Aorta (tissue), 5 donors: ENCODE data around the gene THTPA. TPM values are rescaled to one million over a fixed set of nuclear protein-coding genes. Genes with fewer than 3 reads are reported as not detected.

Experiments used
- ATAC-seq: fragments of 200-7000 bp; cut with Tn5 transposase; one replicate; pipeline ENCODE4 v1.9.1; 2022; ENCODE audit warnings: moderate library complexity; ENCODE audit not compliant: low FRiP score
- DNase-seq, 2 donors: peaks; one replicate each; pipeline ENCODE4 v3.0.0-alpha.2; 2020
- H3K27ac ChIP-seq, 2 donors: one replicate each; pipeline ENCODE4 v1.5.1; 2013; ENCODE audit warnings: low read length in 2 of 2, mild to moderate bottlenecking in 2 of 2, moderate library complexity in 2 of 2, control low read depth in 1 of 2, inconsistent platforms in 1 of 2, low read depth in 1 of 2
- H3K27me3 ChIP-seq, 2 donors: one replicate each; pipeline ENCODE4 v1.6.1; 2013; ENCODE audit warnings: control low read depth in 1 of 2, low read length in 1 of 2, mild to moderate bottlenecking in 1 of 2, moderate library complexity in 1 of 2; ENCODE audit not compliant: insufficient read depth in 2 of 2, control insufficient read depth in 1 of 2
- H3K36me3 ChIP-seq, 2 donors: one replicate each; pipeline ENCODE4 v1.6.1; 2013; ENCODE audit warnings: control low read depth in 1 of 2, low read length in 1 of 2, mild to moderate bottlenecking in 1 of 2; ENCODE audit not compliant: insufficient read depth in 2 of 2, control insufficient read depth in 1 of 2
- H3K4me1 ChIP-seq, 2 donors: one replicate each; pipeline ENCODE4 v1.6.1; 2013; ENCODE audit warnings: low read length in 2 of 2, control low read depth in 1 of 2, mild to moderate bottlenecking in 1 of 2, moderate library complexity in 1 of 2; ENCODE audit not compliant: insufficient read depth in 2 of 2, control insufficient read depth in 1 of 2
- H3K4me3 ChIP-seq, 2 donors: one replicate each; pipeline ENCODE4 v1.5.1; 2013; ENCODE audit warnings: low read length in 2 of 2, control low read depth in 1 of 2, mild to moderate bottlenecking in 1 of 2
- H3K9me3 ChIP-seq: one replicate; pipeline ENCODE4 v1.6.1; 2013; ENCODE audit warnings: mild to moderate bottlenecking, low read length; ENCODE audit not compliant: control insufficient read depth
- WGBS, 2 donors: extraction: QIAGEN DNeasy Blood & Tissue Kit; methylation state at CpG; one replicate each; pipeline ENCODE4 v1.1.7; 2013; 5-methylcytosine and 5-hydroxymethylcytosine counted together
- intact Hi-C, 2 donors: fragments of 100-400 bp; cut with DNase I; formaldehyde crosslinking; loops; one replicate each; pipeline versions ENCODE4 v1.14.2 to v1.15.0; 2022
- polyA plus RNA-seq, 2 donors: library from polyadenylated mRNA; stranded (reverse); fragments of 200-250 nt; gene quantifications; one replicate each; pipeline ENCODE4 v1.2.3, GENCODE V29; 2013
- total RNA-seq, 2 donors: library from RNA; stranded (reverse); fragmentation: NEBNext Ultra II Directional; extraction: Animal tissue kit (Norgen Biotek cat#: 25700); gene quantifications; one replicate each; pipeline ENCODE4 v1.2.1, GENCODE V29; 2021
- donor health status: healthy with polysubstance abuse.
- donor health status: Bipolar disorder and iron deficiency.
- donor health status: DM: no; HTN: no; CAD: no.
- donor health status: DM: no; HTN: no; CAD: no.
- donor health status: DM: yes; HTN: yes; CAD: no.

Gene THTPA
- total and polyA plus RNA-seq, 4 donors, result 13.0 to 24.0 (median 13.8) TPM

GRCh38 chr14:23520899-23521533 is 35.1 kb upstream of the THTPA start:
- Histone ChIP-seq H3K27ac (no peak overlapping the region), H3K4me3 (no peak overlapping the region), H3K4me1 (no peaks in the 10 kb centered on the region), H3K36me3 (no peaks in the 10 kb centered on the region), H3K27me3 (no peaks in the 10 kb centered on the region), H3K9me3 (no peaks in the 10 kb centered on the region)
- intact Hi-C loops, result no loop called here
- no peak for DNase-seq
- no peak for ATAC-seq
- 73 to 77% methylated on average over 14 of the region's 14 CpGs for WGBS, 2 donors

GRCh38 chr14:23521785-23522640 is 34.1 kb upstream of the THTPA start:
- no peaks in the 10 kb centered on the region for H3K4me1 ChIP-seq
- H3K4me3 ChIP-seq, result no peak overlapping the region
- H3K27me3 ChIP-seq, result no peaks in the 10 kb centered on the region
- H3K36me3 ChIP-seq, result no peaks in the 10 kb centered on the region
- no peaks in the 10 kb centered on the region for H3K9me3 ChIP-seq
- no peak overlapping the region for H3K27ac ChIP-seq
- ATAC-seq (no peak), DNase-seq (no peak)
- WGBS, 2 donors, result 88 to 89% methylated on average over 20 of the region's 20 CpGs
- intact Hi-C loops, result no loop called here

GRCh38 chr14:23522643-23523198 is 33.4 kb upstream of the THTPA start:
- WGBS, 2 donors, result 86 to 90% methylated on average over 9 of the region's 9 CpGs

DNA sequence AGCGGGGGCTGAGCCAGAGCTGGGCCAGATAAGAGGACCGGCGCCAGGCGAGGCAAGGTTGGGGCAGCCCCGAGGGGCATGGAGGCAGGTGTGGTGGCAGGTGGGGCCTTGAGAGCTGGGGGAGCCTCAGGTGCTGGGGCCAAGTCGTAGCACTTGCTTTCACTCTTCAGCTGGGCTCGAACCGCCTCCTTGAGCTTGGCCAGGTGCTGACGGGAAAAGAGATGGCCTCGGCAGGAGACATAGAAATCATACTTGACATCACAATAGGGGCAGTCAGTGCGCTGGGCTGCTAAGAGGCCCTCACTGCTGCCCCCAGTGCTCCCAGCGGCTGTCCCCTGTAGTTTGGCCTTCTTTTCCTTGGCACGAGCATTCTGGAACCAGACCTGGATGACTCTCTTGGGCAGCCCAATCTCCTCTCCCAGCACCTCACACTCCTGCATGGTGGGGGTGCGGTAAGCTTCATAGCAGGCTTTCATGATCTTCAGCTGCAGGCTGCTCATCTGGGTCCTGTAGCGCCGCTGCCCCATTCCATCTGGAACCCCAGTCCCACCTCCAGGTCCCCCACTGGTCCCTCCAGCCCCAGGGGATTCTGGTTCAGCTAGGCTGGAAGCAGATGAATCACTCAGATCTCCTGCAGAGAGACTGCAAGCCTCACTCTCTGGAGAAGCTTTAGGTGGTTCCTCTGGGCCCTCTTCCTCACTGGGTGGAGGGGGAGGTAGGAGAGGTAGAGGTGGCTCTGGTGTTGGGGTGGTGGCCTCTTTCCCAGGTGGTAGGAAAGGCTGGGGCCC is 32.6 kb upstream of the THTPA start:
- Histone ChIP-seq H3K27ac (no peak overlapping the region), H3K4me1 (no peaks in the 10 kb centered on the region), H3K36me3 (no peaks in the 10 kb centered on the region), H3K27me3 (no peaks in the 10 kb centered on the region), H3K4me3 (no peak overlapping the region), H3K9me3 (no peaks in the 10 kb centered on the region)
- ATAC-seq (no peak), DNase-seq (no peak)
- intact Hi-C loops, result no loop called here
- 88 to 92% methylated on average over 16 of the region's 16 CpGs for WGBS, 2 donors

More at GRCh38 chr14:23522643-23523198, 33.4 kb upstream of the THTPA start:
- H3K9me3 ChIP-seq, result no peaks in the 10 kb centered on the region
- H3K4me1 ChIP-seq, result no peaks in the 10 kb centered on the region
- ATAC-seq, result no peak
- intact Hi-C loops, result no loop called here
- no peak overlapping the region for H3K27ac ChIP-seq
- H3K36me3 ChIP-seq, result no peaks in the 10 kb centered on the region
- no peak overlapping the region for H3K4me3 ChIP-seq
- no peaks in the 10 kb centered on the region for H3K27me3 ChIP-seq
- no peak for DNase-seq

- Histone ChIP-seq H3K9me3 (no peaks in the 10 kb centered on the region), H3K4me1 (no peaks in the 10 kb centered on the region), H3K36me3 (no peaks in the 10 kb centered on the region), H3K27me3 (no peaks in the 10 kb centered on the region), H3K27ac (no peak overlapping the region), H3K4me3 (no peak overlapping the region)
- intact Hi-C loops, result no loop called here
- no peak for DNase-seq
- ATAC-seq, result no peak
- WGBS, 2 donors, result 93 to 94% methylated on average over 14 of the region's 14 CpGs
Observed at GRCh38 chr14:23524954-23525353, 31.1 kb upstream of the THTPA start.

DNA sequence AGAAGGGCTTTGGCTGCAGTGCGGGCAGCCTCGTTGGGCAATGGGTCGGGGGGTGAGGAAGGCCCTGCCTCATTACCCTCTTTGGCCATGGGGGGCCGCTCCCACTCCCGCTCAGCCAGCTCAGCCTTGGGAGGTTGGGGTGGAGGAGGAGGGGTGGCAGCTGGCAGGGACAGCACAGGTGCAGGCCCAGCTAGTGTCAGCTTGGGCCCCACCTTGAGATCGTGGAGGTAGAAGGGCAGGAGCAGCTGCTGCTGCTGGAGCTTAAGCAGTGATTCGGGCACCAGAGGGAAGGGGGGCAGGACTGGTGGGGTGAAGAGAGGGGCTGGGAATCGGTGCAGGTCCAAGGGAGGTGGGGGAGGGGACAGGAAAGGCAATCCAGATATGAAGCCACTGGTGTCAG is 30.5 kb upstream of the THTPA start:
- intact Hi-C loops, result no loop called here
- H3K4me3 ChIP-seq, result no peak overlapping the region
- H3K27ac ChIP-seq, result no peak overlapping the region
- WGBS, 2 donors, result 84 to 86% methylated on average over 8 of the region's 8 CpGs
- H3K9me3 ChIP-seq, result no peaks in the 10 kb centered on the region
- ATAC-seq, result no peak
- H3K27me3 ChIP-seq, result no peaks in the 10 kb centered on the region
- DNase-seq, result no peak
- H3K4me1 ChIP-seq, result no peaks in the 10 kb centered on the region
- no peaks in the 10 kb centered on the region for H3K36me3 ChIP-seq

DNA sequence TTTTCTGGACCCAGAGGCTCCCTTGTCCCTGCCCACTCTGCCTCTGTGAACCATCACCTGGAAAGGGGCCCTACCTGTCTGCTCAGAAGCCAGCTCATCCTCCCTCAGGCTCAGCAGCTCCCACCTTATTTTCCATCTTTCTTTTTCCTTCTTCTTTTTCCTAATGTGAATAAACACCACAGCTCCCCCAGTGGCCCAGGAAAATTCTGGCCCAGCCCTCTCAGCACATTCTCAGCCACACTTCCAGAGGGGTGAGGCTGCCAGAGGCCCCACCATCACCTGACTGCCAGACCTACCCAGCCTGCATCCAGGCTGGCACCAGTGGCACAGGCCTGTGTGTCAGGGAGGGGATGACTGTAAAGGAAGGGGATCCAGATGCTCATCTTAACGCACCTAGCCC is 27.5 kb upstream of the THTPA start:
- no peaks in the 10 kb centered on the region for H3K27me3 ChIP-seq
- no peaks in the 10 kb centered on the region for H3K9me3 ChIP-seq
- no peak for ATAC-seq
- intact Hi-C loops, result no loop called here
- no peak for DNase-seq
- WGBS, 2 donors, result 80 to 83% methylated on average over 1 of the region's 1 CpG
- H3K36me3 ChIP-seq, result no peaks in the 10 kb centered on the region
- H3K4me1 ChIP-seq, result no peaks in the 10 kb centered on the region
- H3K27ac ChIP-seq, result no peak overlapping the region
- no peak overlapping the region for H3K4me3 ChIP-seq

DNA sequence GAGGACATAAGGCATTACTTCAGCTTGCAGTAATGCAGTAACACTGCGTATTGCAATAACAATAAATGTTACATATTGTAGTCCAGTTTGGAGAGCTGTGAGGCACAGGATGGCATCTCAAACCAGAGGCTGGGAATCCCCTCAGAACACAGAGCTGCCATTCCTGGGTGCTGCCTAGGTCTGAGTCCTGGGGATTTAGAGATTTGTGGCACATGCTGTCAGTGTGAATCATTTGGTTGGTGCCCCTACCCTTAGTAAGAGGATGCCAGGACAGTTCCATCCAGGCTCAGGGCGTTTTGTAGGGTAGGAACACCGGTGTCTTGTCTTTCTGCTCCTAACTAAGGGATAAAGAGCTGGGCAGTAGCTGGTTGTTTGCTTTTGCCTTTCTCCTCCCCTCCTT is 27.1 kb upstream of the THTPA start:
- no peak for ATAC-seq
- no peaks in the 10 kb centered on the region for H3K4me1 ChIP-seq
- WGBS, 2 donors, result 78 to 82% methylated on average over 3 of the region's 3 CpGs
- H3K36me3 ChIP-seq, result no peaks in the 10 kb centered on the region
- no peaks in the 10 kb centered on the region for H3K9me3 ChIP-seq
- H3K27me3 ChIP-seq, result no peaks in the 10 kb centered on the region
- no peak overlapping the region for H3K27ac ChIP-seq
- H3K4me3 ChIP-seq, result no peak overlapping the region
- intact Hi-C loops, result no loop called here
- no peak for DNase-seq
